ENCODE measurements around the gene CACNA1H.

The CACNA1H gene

GRCh38 chr16:1152651-1153259 lies at the start of gene CACNA1H:
Gene CACNA1H (plus strand): TSS chr16:1153106. CDS start chr16:1153738, 632 bp downstream.
- no peak for DNase-seq (ENCODE audit: low read depth)

- no peak for DNase-seq (ENCODE audit: low read depth)
These were observed 49.3 kb upstream of the CACNA1H start for GRCh38 chr16:1103636-1103980.

- no peak for DNase-seq (ENCODE audit: low read depth)
These were observed 46.9 kb upstream of the CACNA1H start for GRCh38 chr16:1105888-1106620.

GRCh38 chr16:1106659-1107058 lies 46.2 kb upstream of the CACNA1H start:
- DNase-seq (ENCODE audit: low read depth), result no peak

- no peak for DNase-seq (ENCODE audit: low read depth)
These were observed 45.8 kb upstream of the CACNA1H start for GRCh38 chr16:1107141-1107540.

- no peak for DNase-seq (ENCODE audit: low read depth)
These were observed 45.2 kb upstream of the CACNA1H start for GRCh38 chr16:1107731-1108130.

- peak; percentile 9 for DNase-seq (ENCODE audit: low read depth)
These were observed 44.3 kb upstream of the CACNA1H start for GRCh38 chr16:1108299-1109252.

GRCh38 chr16:1109648-1110047 lies 43.3 kb upstream of the CACNA1H start:
- DNase-seq (ENCODE audit: low read depth), result no peak

- DNase-seq (ENCODE audit: low read depth), result no peak
These were observed 40.3 kb upstream of the CACNA1H start for GRCh38 chr16:1112506-1113184.

- no peak for DNase-seq (ENCODE audit: low read depth)
These were observed 39.4 kb upstream of the CACNA1H start for GRCh38 chr16:1113489-1113888.

GRCh38 chr16:1113889-1114526 lies 38.9 kb upstream of the CACNA1H start:
- DNase-seq (ENCODE audit: low read depth), result no peak

GRCh38 chr16:1116693-1117077 lies 36.2 kb upstream of the CACNA1H start:
- DNase-seq (ENCODE audit: low read depth), result no peak

GRCh38 chr16:1117176-1117900 lies 35.6 kb upstream of the CACNA1H start:
- DNase-seq (ENCODE audit: low read depth), result no peak

- no peak for DNase-seq (ENCODE audit: low read depth)
These were observed 35.0 kb upstream of the CACNA1H start for GRCh38 chr16:1117926-1118325.

- no peak for DNase-seq (ENCODE audit: low read depth)
These were observed 33.8 kb upstream of the CACNA1H start for GRCh38 chr16:1119129-1119528.

GRCh38 chr16:1119766-1120576 lies 32.9 kb upstream of the CACNA1H start:
- no peak for DNase-seq (ENCODE audit: low read depth)

- DNase-seq (ENCODE audit: low read depth), result no peak
These were observed 32.3 kb upstream of the CACNA1H start for GRCh38 chr16:1120577-1120941.

GRCh38 chr16:1121009-1121408 lies 31.9 kb upstream of the CACNA1H start:
- DNase-seq (ENCODE audit: low read depth), result no peak

GRCh38 chr16:1121601-1122397 lies 31.1 kb upstream of the CACNA1H start:
- DNase-seq (ENCODE audit: low read depth), result no peak

Measured in stromal cell of bone marrow (primary cell).